ENCODE measurements around the gene ACSL4.

ACSL4 gene

GRCh38 chrX:109732807-109733612, at the start of gene ACSL4:
Gene ACSL4, minus strand, starts transcription at chrX:109733257. Its CDS starts 49,894 bp downstream, at chrX:109683363.
- peak; percentile 95 for ATAC-seq
- TF ChIP-seq, protein P1, sequence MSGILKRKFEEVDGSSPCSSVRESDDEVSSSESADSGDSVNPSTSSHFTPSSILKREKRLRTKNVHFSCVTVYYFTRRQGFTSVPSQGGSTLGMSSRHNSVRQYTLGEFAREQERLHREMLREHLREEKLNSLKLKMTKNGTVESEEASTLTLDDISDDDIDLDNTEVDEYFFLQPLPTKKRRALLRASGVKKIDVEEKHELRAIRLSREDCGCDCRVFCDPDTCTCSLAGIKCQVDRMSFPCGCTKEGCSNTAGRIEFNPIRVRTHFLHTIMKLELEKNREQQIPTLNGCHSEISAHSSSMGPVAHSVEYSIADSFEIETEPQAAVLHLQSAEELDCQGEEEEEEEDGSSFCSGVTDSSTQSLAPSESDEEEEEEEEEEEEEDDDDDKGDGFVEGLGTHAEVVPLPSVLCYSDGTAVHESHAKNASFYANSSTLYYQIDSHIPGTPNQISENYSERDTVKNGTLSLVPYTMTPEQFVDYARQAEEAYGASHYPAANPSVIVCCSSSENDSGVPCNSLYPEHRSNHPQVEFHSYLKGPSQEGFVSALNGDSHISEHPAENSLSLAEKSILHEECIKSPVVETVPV (CRISPR knock-in tag; IDR thresholded peaks at IDR 0.05): no peak
- TF ChIP-seq TCF4 (CRISPR knock-in tag; IDR thresholded peaks at IDR 0.05; ENCODE audit: borderline replicate concordance): no peak
- TF ChIP-seq, protein P2, sequence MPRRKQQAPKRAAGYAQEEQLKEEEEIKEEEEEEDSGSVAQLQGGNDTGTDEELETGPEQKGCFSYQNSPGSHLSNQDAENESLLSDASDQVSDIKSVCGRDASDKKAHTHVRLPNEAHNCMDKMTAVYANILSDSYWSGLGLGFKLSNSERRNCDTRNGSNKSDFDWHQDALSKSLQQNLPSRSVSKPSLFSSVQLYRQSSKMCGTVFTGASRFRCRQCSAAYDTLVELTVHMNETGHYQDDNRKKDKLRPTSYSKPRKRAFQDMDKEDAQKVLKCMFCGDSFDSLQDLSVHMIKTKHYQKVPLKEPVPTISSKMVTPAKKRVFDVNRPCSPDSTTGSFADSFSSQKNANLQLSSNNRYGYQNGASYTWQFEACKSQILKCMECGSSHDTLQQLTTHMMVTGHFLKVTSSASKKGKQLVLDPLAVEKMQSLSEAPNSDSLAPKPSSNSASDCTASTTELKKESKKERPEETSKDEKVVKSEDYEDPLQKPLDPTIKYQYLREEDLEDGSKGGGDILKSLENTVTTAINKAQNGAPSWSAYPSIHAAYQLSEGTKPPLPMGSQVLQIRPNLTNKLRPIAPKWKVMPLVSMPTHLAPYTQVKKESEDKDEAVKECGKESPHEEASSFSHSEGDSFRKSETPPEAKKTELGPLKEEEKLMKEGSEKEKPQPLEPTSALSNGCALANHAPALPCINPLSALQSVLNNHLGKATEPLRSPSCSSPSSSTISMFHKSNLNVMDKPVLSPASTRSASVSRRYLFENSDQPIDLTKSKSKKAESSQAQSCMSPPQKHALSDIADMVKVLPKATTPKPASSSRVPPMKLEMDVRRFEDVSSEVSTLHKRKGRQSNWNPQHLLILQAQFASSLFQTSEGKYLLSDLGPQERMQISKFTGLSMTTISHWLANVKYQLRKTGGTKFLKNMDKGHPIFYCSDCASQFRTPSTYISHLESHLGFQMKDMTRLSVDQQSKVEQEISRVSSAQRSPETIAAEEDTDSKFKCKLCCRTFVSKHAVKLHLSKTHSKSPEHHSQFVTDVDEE (CRISPR knock-in tag; IDR thresholded peaks at IDR 0.05): peak; percentile 25; the same call in 1 of the 2 replicates
- no peak for TF ChIP-seq RARB (CRISPR knock-in tag; IDR thresholded peaks at IDR 0.05)

DNA sequence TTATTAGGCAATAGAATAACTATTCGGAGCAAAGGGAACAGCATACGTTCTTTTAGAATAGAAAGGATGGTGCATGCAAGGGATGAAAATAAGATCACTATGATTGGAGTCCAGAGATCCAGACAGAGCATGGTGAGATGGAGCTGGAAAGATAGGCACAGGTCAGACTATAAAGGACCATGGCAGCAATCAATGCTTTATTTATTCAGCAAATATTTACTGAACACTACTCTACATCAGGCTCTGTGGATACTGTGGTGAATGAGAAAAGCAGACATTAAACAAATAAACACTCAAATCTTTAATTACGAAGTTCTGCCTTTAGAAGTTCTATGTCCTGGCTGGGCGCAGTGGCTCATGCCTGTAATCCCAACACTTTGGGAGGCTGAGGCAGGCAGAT, 44.7 kb upstream of the ACSL4 start:
- TF ChIP-seq ZC3H10 (CRISPR knock-in tag; IDR thresholded peaks at IDR 0.05) (no peak), ESRRG (CRISPR knock-in tag; IDR thresholded peaks at IDR 0.05) (no peak), BACH2 (CRISPR knock-in tag; IDR thresholded peaks at IDR 0.05; ENCODE audit: borderline replicate concordance) (no peak), ZFP3 (CRISPR knock-in tag; IDR thresholded peaks at IDR 0.05) (no peak)
- ATAC-seq: no peak

- no peak for ATAC-seq
- TF ChIP-seq, protein P3, sequence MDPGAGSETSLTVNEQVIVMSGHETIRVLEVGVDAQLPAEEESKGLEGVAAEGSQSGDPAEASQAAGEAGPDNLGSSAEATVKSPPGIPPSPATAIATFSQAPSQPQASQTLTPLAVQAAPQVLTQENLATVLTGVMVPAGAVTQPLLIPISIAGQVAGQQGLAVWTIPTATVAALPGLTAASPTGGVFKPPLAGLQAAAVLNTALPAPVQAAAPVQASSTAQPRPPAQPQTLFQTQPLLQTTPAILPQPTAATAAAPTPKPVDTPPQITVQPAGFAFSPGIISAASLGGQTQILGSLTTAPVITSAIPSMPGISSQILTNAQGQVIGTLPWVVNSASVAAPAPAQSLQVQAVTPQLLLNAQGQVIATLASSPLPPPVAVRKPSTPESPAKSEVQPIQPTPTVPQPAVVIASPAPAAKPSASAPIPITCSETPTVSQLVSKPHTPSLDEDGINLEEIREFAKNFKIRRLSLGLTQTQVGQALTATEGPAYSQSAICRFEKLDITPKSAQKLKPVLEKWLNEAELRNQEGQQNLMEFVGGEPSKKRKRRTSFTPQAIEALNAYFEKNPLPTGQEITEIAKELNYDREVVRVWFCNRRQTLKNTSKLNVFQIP (CRISPR knock-in tag; IDR thresholded peaks at IDR 0.05; ENCODE audit: borderline replicate concordance, low read depth): no peak
- TF ChIP-seq, protein P1 (CRISPR knock-in tag; IDR thresholded peaks at IDR 0.05): no peak
- TF ChIP-seq TCF4 (CRISPR knock-in tag; IDR thresholded peaks at IDR 0.05; ENCODE audit: borderline replicate concordance) (no peak), TOX (CRISPR knock-in tag; IDR thresholded peaks at IDR 0.05; ENCODE audit: borderline replicate concordance) (no peak), ZNF565 (CRISPR knock-in tag; conservative IDR thresholded peaks at IDR 0.05; ENCODE audit: low read depth) (no peak), BACH2 (CRISPR knock-in tag; IDR thresholded peaks at IDR 0.05; ENCODE audit: borderline replicate concordance) (no peak), RARB (CRISPR knock-in tag; IDR thresholded peaks at IDR 0.05) (no peak), OSR1 (CRISPR knock-in tag; IDR thresholded peaks at IDR 0.05) (no peak), CSDC2 (CRISPR knock-in tag; IDR thresholded peaks at IDR 0.05) (no peak), ZFP3 (CRISPR knock-in tag; IDR thresholded peaks at IDR 0.05) (no peak), GLIS3 (CRISPR knock-in tag; IDR thresholded peaks at IDR 0.05) (no peak), ZNF70 (CRISPR knock-in tag; IDR thresholded peaks at IDR 0.05) (no peak), PATZ1 (CRISPR knock-in tag; IDR thresholded peaks at IDR 0.05; ENCODE audit: borderline replicate concordance) (no peak), CREB5 (CRISPR knock-in tag; IDR thresholded peaks at IDR 0.05; ENCODE audit: low read depth) (no peak)
- TF ChIP-seq, protein P2 (CRISPR knock-in tag; IDR thresholded peaks at IDR 0.05): no peak
Observed at GRCh38 chrX:109776986-109777385, 43.9 kb upstream of the ACSL4 start.

All from SK-N-SH treated with all-trans-retinoic acid at 6 μM for 48 hours (cell line).